T-helper 2 cell treated with Interferon-gamma antibody and Interleukin-4, amounts not matched to agents 100 ng/mL and 5 ng/mL, for 36 hours (primary cell): ENCODE measurements around the gene NSUN6. TPM values are rescaled to one million over a fixed set of nuclear protein-coding genes. Genes with fewer than 3 reads are reported as not detected.

Experiments
- intact Hi-C: fragments of 100-400 bp; cut with micrococcal nuclease; formaldehyde crosslinking; loops from one replicate; pipeline ENCODE4 v1.15.1; 2023
- total RNA-seq: library from RNA; stranded (reverse); gene quantifications from 2 replicates; pipeline ENCODE4 v1.2.3, GENCODE V29; 2022

Gene NSUN6
- 22.2 and 22.8 TPM in 2 replicates for total RNA-seq

- intact Hi-C loops: loop anchor here (1.0 to 10.0 kb wide), 6 partner anchors 8 to 1835 kb away; partner anchors contain the start of genes ARL5B, RSU1 and TRDMT1
Observed at GRCh38 chr10:18651324-18652007, at the start of gene NSUN6. Gene NSUN6 (minus strand): TSS chr10:18651587. CDS start chr10:18651203, 384 bp downstream.

GRCh38 chr10:18699849-18700840, 48.8 kb upstream of the NSUN6 start:
- intact Hi-C loops: no loop called here

GRCh38 chr10:18690541-18690940, 39.2 kb upstream of the NSUN6 start:
- intact Hi-C loops: no loop called here

GRCh38 chr10:18689498-18689897, 38.1 kb upstream of the NSUN6 start:
- intact Hi-C loops: no loop called here

DNA sequence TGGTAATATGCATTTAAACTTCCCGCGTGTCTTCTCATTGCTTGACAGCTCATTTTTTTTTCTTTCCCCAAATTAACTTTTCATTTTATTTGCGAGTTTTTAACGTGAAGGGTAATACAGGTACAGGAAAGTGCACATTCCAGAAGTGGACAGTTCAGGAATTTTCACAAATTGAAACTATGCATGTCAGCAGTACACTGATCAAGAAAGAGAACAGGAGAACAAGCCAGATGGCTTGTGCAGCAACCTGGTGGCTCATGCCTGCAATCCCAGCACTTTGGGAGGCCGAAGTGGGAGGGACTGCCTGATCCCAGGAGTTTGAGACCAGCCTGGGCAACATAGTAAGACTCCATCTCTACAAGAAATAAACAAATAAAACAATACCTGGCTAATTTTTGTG, 36.3 kb upstream of the NSUN6 start:
- intact Hi-C loops: no loop called here

GRCh38 chr10:18687195-18687594, 35.8 kb upstream of the NSUN6 start:
- intact Hi-C loops: no loop called here

DNA sequence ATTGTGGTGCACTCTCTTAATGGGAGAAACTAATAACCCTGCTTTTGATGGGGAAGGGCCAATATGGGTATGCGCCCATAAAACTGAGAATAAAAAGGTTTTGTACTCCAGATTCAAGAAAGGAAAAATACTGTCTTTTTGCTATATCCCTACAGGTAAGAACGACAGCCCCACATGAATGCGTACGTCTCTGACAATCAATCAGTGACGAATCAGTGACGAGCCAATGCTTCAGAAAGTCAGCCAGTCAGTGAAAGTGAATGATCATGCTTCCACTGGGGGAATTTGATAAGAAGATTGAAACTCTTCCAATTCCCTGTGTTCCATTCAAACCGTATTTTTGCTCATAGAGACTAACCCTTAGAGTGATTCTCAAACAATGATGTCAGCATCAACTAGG, 34.2 kb upstream of the NSUN6 start:
- intact Hi-C loops: no loop called here

GRCh38 chr10:18684953-18685352, 33.6 kb upstream of the NSUN6 start:
- intact Hi-C loops: no loop called here

GRCh38 chr10:18684416-18684815, 33.0 kb upstream of the NSUN6 start:
- intact Hi-C loops: no loop called here

DNA sequence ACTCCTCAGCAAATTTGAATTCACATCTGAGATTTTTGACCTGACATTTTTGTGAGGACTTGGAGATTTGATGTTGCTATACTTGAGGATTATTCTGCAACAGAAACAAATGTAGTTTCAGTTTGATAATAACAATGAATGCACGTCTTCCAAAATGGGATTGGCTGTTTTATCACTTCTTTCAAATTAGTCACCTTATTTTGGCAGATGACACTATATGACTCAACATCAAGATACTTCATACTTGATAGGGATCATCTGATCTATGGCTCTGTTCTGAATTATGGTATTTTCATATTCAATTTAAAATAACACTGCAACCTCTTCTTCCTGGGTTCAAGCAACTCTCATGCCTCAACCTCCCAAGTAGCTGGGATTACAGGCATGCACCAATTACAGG, 32.0 kb upstream of the NSUN6 start:
- intact Hi-C loops: no loop called here

DNA sequence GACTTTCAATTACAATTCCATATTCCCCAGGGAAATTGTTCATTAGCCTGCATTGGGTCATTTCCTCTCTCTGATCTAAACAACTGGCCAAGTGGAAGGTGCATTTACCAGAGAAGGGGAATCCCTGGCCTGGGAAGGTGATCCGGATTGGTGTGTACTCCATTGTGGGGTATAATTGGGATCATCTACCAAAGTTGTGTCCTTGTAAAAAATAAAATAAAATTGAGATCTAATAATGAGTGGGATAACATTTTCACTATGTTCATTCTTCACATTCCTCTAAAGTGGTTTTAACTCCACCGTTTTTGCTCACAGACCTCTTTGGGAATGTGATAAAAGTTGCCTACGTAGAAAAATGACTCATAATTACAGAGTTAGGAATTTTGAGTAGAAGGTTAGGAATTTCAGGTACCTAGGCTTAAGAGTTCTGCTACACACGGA, 30.6 kb upstream of the NSUN6 start:
- intact Hi-C loops: no loop called here

DNA sequence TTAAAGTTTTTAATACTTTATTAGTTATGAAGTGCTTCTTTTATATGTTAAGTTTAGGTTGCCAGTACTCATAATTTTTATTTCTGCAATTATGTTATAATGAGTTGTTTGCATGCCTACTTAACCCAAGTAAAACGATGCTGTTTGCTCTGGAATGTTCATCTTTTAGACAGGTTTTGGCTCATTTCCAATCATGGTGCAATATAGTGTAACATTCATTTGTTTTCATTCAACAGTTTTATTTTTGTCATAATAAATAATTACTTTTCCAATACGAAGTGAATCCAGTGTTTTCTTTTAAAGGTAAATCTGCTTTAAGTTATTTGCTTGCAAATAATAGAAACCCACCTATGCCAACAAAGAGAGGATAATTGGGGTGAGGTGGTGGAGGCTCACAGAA, 30.0 kb upstream of the NSUN6 start:
- intact Hi-C loops: no loop called here

DNA sequence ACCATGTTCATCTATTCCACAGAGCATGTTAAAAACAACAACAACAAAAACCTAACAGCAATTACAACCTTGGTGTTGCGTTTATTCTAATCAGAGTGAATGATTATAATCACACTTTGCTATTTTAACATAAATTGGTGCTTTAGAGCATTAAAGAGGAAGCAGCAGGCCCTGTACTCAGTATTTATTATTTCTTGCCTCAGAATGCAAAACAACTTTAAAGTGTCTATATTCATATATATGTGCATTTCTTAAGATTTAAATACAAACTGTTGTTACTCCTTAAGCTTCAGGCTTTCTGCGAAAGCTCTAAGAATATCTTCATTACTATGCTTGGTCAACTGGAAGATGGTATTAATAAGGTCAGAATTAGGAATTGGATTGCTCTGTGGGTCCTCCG, 29.4 kb upstream of the NSUN6 start:
- intact Hi-C loops: no loop called here

- intact Hi-C loops: no loop called here
Observed at GRCh38 chr10:18675086-18675801, 23.9 kb upstream of the NSUN6 start.

DNA sequence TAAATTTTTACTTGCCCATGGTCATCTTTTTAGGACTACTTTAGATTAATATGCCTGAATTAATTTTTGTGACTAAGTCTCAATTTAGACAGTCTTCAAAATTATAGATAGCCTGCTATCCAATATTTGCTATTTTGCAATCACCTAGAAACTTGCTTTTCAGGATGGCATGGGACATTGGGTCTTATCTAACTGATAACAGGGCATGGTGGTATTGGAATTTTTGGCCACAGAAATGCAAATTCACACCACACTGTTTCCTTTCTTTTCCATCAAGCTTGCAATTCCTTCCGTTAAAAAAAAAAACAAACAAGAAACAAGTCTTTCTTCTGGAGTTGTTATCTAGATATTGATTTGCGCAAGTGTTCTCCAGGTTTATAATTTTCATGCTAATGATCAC, 16.6 kb upstream of the NSUN6 start:
- intact Hi-C loops: no loop called here

- intact Hi-C loops: no loop called here
Observed at GRCh38 chr10:18666810-18667209, 15.4 kb upstream of the NSUN6 start.

DNA sequence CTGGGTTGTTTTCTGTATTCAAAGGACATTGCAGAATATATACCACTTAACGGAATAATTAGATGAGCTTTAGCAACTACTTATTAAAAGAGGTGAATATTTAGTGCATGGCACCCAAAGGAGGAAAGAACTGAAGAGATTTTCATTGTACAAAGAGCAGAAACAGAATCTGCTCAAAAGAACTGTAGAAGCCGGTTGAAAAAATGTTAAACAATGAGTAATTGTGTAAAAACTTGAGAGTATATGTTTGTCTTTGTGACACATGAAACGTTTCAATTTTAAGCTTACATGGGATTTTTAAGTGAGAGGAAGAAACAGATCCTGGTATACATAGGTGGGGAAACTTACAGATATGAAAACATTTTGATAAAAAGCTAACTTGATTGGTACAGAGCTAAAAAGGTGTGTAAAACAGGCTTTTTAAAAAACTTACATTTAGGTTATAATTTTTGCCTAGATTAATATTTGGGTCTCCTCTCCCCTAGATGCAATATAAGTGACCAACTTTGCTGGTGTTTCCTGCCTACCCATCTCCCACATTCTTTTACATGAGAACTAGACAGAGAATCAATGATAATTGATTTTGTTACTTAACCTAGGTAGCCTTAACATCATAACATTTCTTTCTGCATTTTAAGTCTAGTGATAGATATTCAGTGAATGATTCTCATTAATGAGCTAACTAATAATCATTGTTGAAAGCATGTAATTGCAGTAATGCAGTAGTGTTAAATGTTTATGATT, 14.6 kb upstream of the NSUN6 start:
- intact Hi-C loops: no loop called here

DNA sequence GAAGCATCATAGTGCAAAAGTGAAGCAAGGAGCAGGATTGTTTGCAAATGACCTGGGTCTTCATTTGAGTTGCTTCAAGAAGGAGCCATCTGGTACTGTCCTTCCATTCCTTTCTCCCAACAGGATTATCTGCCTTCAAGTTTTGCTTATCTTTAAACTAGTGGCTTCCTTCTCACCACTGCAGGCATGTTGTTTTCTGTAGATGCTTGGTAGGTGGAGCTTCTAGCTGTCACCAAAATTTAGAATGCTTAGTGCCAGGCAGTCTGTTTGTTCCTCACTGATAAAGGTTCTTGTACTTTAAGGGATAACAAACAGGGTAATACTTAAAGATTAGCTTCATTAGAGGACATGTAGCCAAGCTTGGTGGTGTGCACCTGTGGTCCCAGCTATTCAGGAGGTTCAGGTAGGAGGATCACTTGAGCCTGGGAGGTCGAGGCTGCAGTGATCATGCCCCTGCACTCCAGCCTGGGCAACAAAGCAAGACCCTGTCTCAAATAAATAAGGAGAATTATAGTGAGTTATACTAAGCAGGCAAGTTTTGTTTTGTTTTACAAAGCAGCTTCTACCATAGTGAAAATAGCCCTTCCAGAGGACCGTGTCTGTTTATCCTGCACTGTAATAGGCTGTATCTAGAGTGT, 13.6 kb upstream of the NSUN6 start:
- intact Hi-C loops: no loop called here

GRCh38 chr10:18660816-18661431, 9.5 kb upstream of the NSUN6 start:
- intact Hi-C loops: loop anchor here (2.0 kb wide), 1 partner anchor 14 kb away; no protein-coding TSS in a partner anchor
